Muscle of leg (tissue), 16 donors: ENCODE data around the gene EIF4G1. TPM values are rescaled to one million over a fixed set of nuclear protein-coding genes. Genes with fewer than 3 reads are reported as not detected.
"Not testable (repeated sequence)": the region's sequence is repeated elsewhere in the genome, so short reads cannot be mapped to it uniquely, and the experiment has no call there.

ENCODE experiments used
- DNase-seq: peaks from one replicate; pipeline ENCODE4 v3.0.0; 2013
- H3K27ac ChIP-seq: one replicate; pipeline ENCODE4 v1.5.1; 2013; ENCODE audit warnings: mild to moderate bottlenecking, low read length, control low read depth
- H3K27me3 ChIP-seq: one replicate; pipeline ENCODE4 v1.6.1; 2013; ENCODE audit warnings: low read length; ENCODE audit not compliant: control insufficient read depth, insufficient read depth
- H3K36me3 ChIP-seq: one replicate; pipeline ENCODE4 v1.6.1; 2013; ENCODE audit warnings: low read length; ENCODE audit not compliant: control insufficient read depth, insufficient read depth
- H3K4me1 ChIP-seq: one replicate; pipeline ENCODE4 v1.6.1; 2013; ENCODE audit warnings: low read length; ENCODE audit not compliant: control insufficient read depth, insufficient read depth
- H3K4me3 ChIP-seq: one replicate; pipeline ENCODE4 v1.5.1; 2013; ENCODE audit warnings: low read length, control low read depth
- H3K9me3 ChIP-seq: replicated peaks from 2 replicates; pipeline ENCODE4 v1.6.1; 2013; ENCODE audit warnings: low read depth, low read length; ENCODE audit not compliant: control insufficient read depth
- WGBS: methylation state at CpG from one replicate; pipeline ENCODE4 v1.1.5; 2013; ENCODE audit warnings: missing lambda C conversion rate; ENCODE audit not compliant: insufficient coverage; 5-methylcytosine and 5-hydroxymethylcytosine counted together
- long read RNA-seq, 11 donors: transcript quantifications; one replicate each; lab custom pipeline, GENCODE V29; 2026
- polyA plus RNA-seq, 8 donors: library from polyadenylated mRNA; unstranded; fragments of 120-200 nt; gene quantifications; one replicate each; pipeline versions ENCODE4 v1.2.1 to v1.2.3, GENCODE V29; 2013; ENCODE audit warnings: inconsistent platforms in 1 of 8, low replicate concordance in 1 of 8; ENCODE audit not compliant: insufficient read length in 8 of 8, insufficient read depth in 1 of 8
- total RNA-seq: library from RNA; stranded (reverse); fragments of 120-200 nt; gene quantifications from one replicate; pipeline ENCODE4 v1.2.4, GENCODE V29; 2013

The EIF4G1 gene
- 115 TPM for total RNA-seq
- polyA plus RNA-seq, result 100 to 1,000 TPM; 161 to 242 (median 202) TPM
- long read RNA-seq, donor 1, partial matches to known transcripts, result 6 of 8 reads
- long read RNA-seq, donor 1, other reads (novel, unspliced or antisense), result 0 of 8 reads
- long read RNA-seq, donor 2, result 0 reads
- long read RNA-seq, donor 3, full-length matches to known transcripts, result 10 of 47 reads
- long read RNA-seq, donor 3, partial matches to known transcripts, result 37 of 47 reads
- long read RNA-seq, donor 3, other reads (novel, unspliced or antisense), result 0 of 47 reads
- long read RNA-seq, donor 4, full-length matches to known transcripts, result 7 of 14 reads
- long read RNA-seq, donor 4, partial matches to known transcripts, result 7 of 14 reads
- long read RNA-seq, donor 4, other reads (novel, unspliced or antisense), result 0 of 14 reads
- long read RNA-seq, donor 5, full-length matches to known transcripts, result 17 of 144 reads
- long read RNA-seq, donor 5, partial matches to known transcripts, result 127 of 144 reads
- long read RNA-seq, donor 5, other reads (novel, unspliced or antisense), result 0 of 144 reads
- long read RNA-seq, donor 6, full-length matches to known transcripts, result 5 of 40 reads
- long read RNA-seq, donor 6, partial matches to known transcripts, result 35 of 40 reads
- long read RNA-seq, donor 6, other reads (novel, unspliced or antisense), result 0 of 40 reads
- long read RNA-seq, donor 7, full-length matches to known transcripts, result 7 of 77 reads
- long read RNA-seq, donor 7, partial matches to known transcripts, result 70 of 77 reads
- long read RNA-seq, donor 7, other reads (novel, unspliced or antisense), result 0 of 77 reads
- long read RNA-seq, donor 8, partial matches to known transcripts, result 6 of 7 reads
- long read RNA-seq, donor 8, other reads (novel, unspliced or antisense), result 0 of 7 reads
- long read RNA-seq, donor 9, full-length matches to known transcripts, result 17 of 98 reads
- long read RNA-seq, donor 9, partial matches to known transcripts, result 81 of 98 reads
- long read RNA-seq, donor 9, other reads (novel, unspliced or antisense), result 0 of 98 reads
- long read RNA-seq, donor 10, full-length matches to known transcripts, result 4 of 69 reads
- long read RNA-seq, donor 10, partial matches to known transcripts, result 65 of 69 reads
- long read RNA-seq, donor 10, other reads (novel, unspliced or antisense), result 0 of 69 reads
- long read RNA-seq, donor 11, full-length matches to known transcripts, result 8 of 55 reads
- long read RNA-seq, donor 11, partial matches to known transcripts, result 47 of 55 reads
- long read RNA-seq, donor 11, other reads (novel, unspliced or antisense), result 0 of 55 reads

GRCh38 chr3:184314363-184314699, at the start of gene EIF4G1:
EIF4G1 (plus strand) TSS chr3:184314606; CDS start chr3:184315797, 1,191 bp downstream.
- peaks cover 25% of the 10 kb centered on the region for H3K4me1 ChIP-seq
- no peaks in the 10 kb centered on the region for H3K27me3 ChIP-seq
- under 1% methylated on average over 31 of the region's 40 CpGs for WGBS
- DNase-seq, result peak; percentile 97
- H3K9me3 ChIP-seq, result no peaks in the 10 kb centered on the region
- peaks cover 34% of the 10 kb centered on the region for H3K36me3 ChIP-seq
- peak within 1 kb of the TSS; percentile 80 for H3K4me3 ChIP-seq
- H3K27ac ChIP-seq, result peak within 1 kb of the TSS; percentile 90

- H3K27me3 ChIP-seq, result peaks cover 37% of the 10 kb centered on the region
- no CpG with 5 or more reads among the region's 1 CpG for WGBS
These were observed 47.2 kb upstream of the EIF4G1 start for GRCh38 chr3:184267249-184267648.

GRCh38 chr3:184272269-184272668, 42.1 kb upstream of the EIF4G1 start:
- no peak overlapping the region for H3K27ac ChIP-seq
- WGBS, result no CpG with 5 or more reads among the region's 1 CpG
- peaks cover 44% of the 10 kb centered on the region for H3K27me3 ChIP-seq
- no peaks in the 10 kb centered on the region for H3K9me3 ChIP-seq
- no peak overlapping the region for H3K4me3 ChIP-seq
- no peaks in the 10 kb centered on the region for H3K4me1 ChIP-seq
- no peaks in the 10 kb centered on the region for H3K36me3 ChIP-seq
- DNase-seq, result no peak

More at GRCh38 chr3:184267249-184267648, 47.2 kb upstream of the EIF4G1 start:
- H3K36me3 ChIP-seq, H3K9me3 ChIP-seq, H3K4me3 ChIP-seq, H3K27ac ChIP-seq, H3K4me1 ChIP-seq, DNase-seq: not testable (repeated sequence)

- H3K27me3 ChIP-seq, result peaks cover 57% of the 10 kb centered on the region
- no peaks in the 10 kb centered on the region for H3K9me3 ChIP-seq
- H3K27ac ChIP-seq, result no peak overlapping the region
- DNase-seq, result no peak
- H3K36me3 ChIP-seq, result no peaks in the 10 kb centered on the region
- WGBS, result 56% methylated on average over 8 of the region's 12 CpGs
- no peaks in the 10 kb centered on the region for H3K4me1 ChIP-seq
- no peak overlapping the region for H3K4me3 ChIP-seq
These were observed 39.1 kb upstream of the EIF4G1 start for GRCh38 chr3:184275381-184275701.

- Histone ChIP-seq H3K9me3 (no peaks in the 10 kb centered on the region), H3K4me1 (no peaks in the 10 kb centered on the region), H3K27me3 (peaks cover 56% of the 10 kb centered on the region), H3K27ac (no peak within 1 kb of the TSS), H3K4me3 (no peak within 1 kb of the TSS), H3K36me3 (no peaks in the 10 kb centered on the region)
- 8% methylated on average over 62 of the region's 65 CpGs for WGBS
- no peak for DNase-seq
These were observed 38.2 kb upstream of the EIF4G1 start, which contains the start of gene ECE2 for GRCh38 chr3:184275961-184276910. ECE2 (plus strand) TSS chr3:184276022; CDS start chr3:184276154, 132 bp downstream.

- Histone ChIP-seq H3K36me3 (no peaks in the 10 kb centered on the region), H3K4me1 (no peaks in the 10 kb centered on the region), H3K27ac (no peak overlapping the region), H3K4me3 (no peak overlapping the region), H3K9me3 (no peaks in the 10 kb centered on the region), H3K27me3 (peaks cover 52% of the 10 kb centered on the region)
- DNase-seq, result no peak
- WGBS, result 81% methylated on average over 5 of the region's 6 CpGs
These were observed 37.0 kb upstream of the EIF4G1 start for GRCh38 chr3:184277366-184277765.

GRCh38 chr3:184282941-184283340, 31.5 kb upstream of the EIF4G1 start:
- Histone ChIP-seq H3K4me3 (no peak overlapping the region), H3K27ac (no peak overlapping the region), H3K9me3 (no peaks in the 10 kb centered on the region), H3K4me1 (no peaks in the 10 kb centered on the region), H3K27me3 (peaks cover 17% of the 10 kb centered on the region), H3K36me3 (no peaks in the 10 kb centered on the region)
- no peak for DNase-seq
- 67% methylated on average over 1 of the region's 4 CpGs for WGBS

- WGBS, result 80% methylated on average over 7 of the region's 8 CpGs
- no peak for DNase-seq
- H3K4me1 ChIP-seq, result no peaks in the 10 kb centered on the region
- H3K27me3 ChIP-seq, result peaks cover 11% of the 10 kb centered on the region
- H3K4me3 ChIP-seq, result no peak overlapping the region
- H3K36me3 ChIP-seq, result no peaks in the 10 kb centered on the region
- no peak overlapping the region for H3K27ac ChIP-seq
- H3K9me3 ChIP-seq, result no peaks in the 10 kb centered on the region
These were observed 30.7 kb upstream of the EIF4G1 start for GRCh38 chr3:184283681-184284080.

GRCh38 chr3:184284696-184285095, 29.7 kb upstream of the EIF4G1 start:
- Histone ChIP-seq H3K4me1 (no peaks in the 10 kb centered on the region), H3K4me3 (no peak overlapping the region)

More at GRCh38 chr3:184284696-184285095, 29.7 kb upstream of the EIF4G1 start:
- peaks cover 11% of the 10 kb centered on the region for H3K27me3 ChIP-seq
- peak overlapping the region; percentile 47 for H3K27ac ChIP-seq
- peak; percentile 95 for DNase-seq
- H3K36me3 ChIP-seq, result no peaks in the 10 kb centered on the region
- WGBS, result 23% methylated on average over 3 of the region's 4 CpGs
- H3K9me3 ChIP-seq, result no peaks in the 10 kb centered on the region
